B cell (primary cell): Measurements from ENCODE around the gene ABHD12B. TPM values are rescaled to one million over a fixed set of nuclear protein-coding genes. Genes with fewer than 3 reads are reported as not detected.

Experiments
- ATAC-seq: fragments of 200-7000 bp; cut with Tn5 transposase; one replicate; pipeline ENCODE4 v1.10.0; 2021; ENCODE audit warnings: low read depth, mild to moderate bottlenecking, moderate number of reproducible peaks, moderate library complexity
- CTCF ChIA-PET: fragments of 350-600 bp; sonication (Branson Sonifier 250); formaldehyde crosslinking; loops from one replicate; lab custom pipeline; 2021; ENCODE audit warnings: antibody characterized with exemption, inconsistent platforms; lab: Charles Lee
- POLR2A ChIA-PET: fragments of 350-600 bp; sonication (Branson Sonifier 250); formaldehyde crosslinking; loops from one replicate; lab custom pipeline; 2021; ENCODE audit warnings: antibody characterized with exemption; lab: Charles Lee
- DNase-seq: peaks from one replicate; pipeline ENCODE4 v3.0.0; 2013
- H2AFZ ChIP-seq: 2 replicates; pipeline ENCODE4 v1.6.1; 2012; ENCODE audit warnings: mild to moderate bottlenecking, low read depth, low read length; ENCODE audit not compliant: insufficient read depth, poor library complexity, severe bottlenecking
- H3K27ac ChIP-seq, 2 donors: 1 replicate in 1 of 2; 2 replicates in 1 of 2; pipeline ENCODE4 v1.5.1; 2012 to 2013; ENCODE audit warnings: low read length in 2 of 2, mild to moderate bottlenecking in 2 of 2, moderate library complexity in 1 of 2
- H3K27me3 ChIP-seq, 4 experiments: fragments of 200-600 bp in 1 of 4; sonication (generic) in 1 of 4; replicated peaks in 1 of 4; 1 replicate in 2 of 4; 2 replicates in 2 of 4; pipeline versions ENCODE4 v1.6.1 to v1.7.0; 2013 to 2016; ENCODE audit warnings: low read length in 3 of 4, mild to moderate bottlenecking in 2 of 4, mixed read lengths in 1 of 4, moderate library complexity in 1 of 4; ENCODE audit not compliant: insufficient read depth in 4 of 4, control insufficient read depth in 3 of 4; ENCODE audit errors: control extremely low read depth in 1 of 4
- H3K36me3 ChIP-seq, 2 experiments: replicated peaks in 1 of 2; 1 replicate in 1 of 2; 2 replicates in 1 of 2; pipeline versions ENCODE4 v1.6.1 to v1.7.1; 2013; ENCODE audit warnings: low read length in 1 of 2; ENCODE audit not compliant: insufficient read depth in 2 of 2, control insufficient read depth in 1 of 2; ENCODE audit errors: control extremely low read depth in 1 of 2, extremely low read depth in 1 of 2
- H3K4me1 ChIP-seq, 2 donors: fragments of 200-600 bp in 1 of 2; sonication (generic) in 1 of 2; 1 replicate in 1 of 2; 2 replicates in 1 of 2; pipeline versions ENCODE4 v1.5.1 to v1.6.1; 2013 to 2017; ENCODE audit warnings: low read length in 2 of 2; ENCODE audit not compliant: control insufficient read depth in 2 of 2, insufficient read depth in 2 of 2
- H3K4me2 ChIP-seq: replicated peaks from 2 replicates; pipeline ENCODE3; 2012; ENCODE audit warnings: mild to moderate bottlenecking, low read depth, low read length; ENCODE audit not compliant: poor library complexity, severe bottlenecking
- H3K4me3 ChIP-seq, 5 experiments: fragments of 200-600 bp in 1 of 5; sonication (generic) in 1 of 5; 1 replicate in 3 of 5; 2 replicates in 2 of 5; pipeline versions ENCODE4 v1.5.1 to v1.7.0; 2011 to 2016; ENCODE audit warnings: low read length in 4 of 5, mild to moderate bottlenecking in 4 of 5, low read depth in 2 of 5, control low read depth in 1 of 5, moderate library complexity in 1 of 5; ENCODE audit not compliant: insufficient read depth in 1 of 5; ENCODE audit errors: control extremely low read depth in 1 of 5, extremely low read depth in 1 of 5
- H3K79me2 ChIP-seq: fragments of 200-600 bp; sonication (generic); one replicate; pipeline ENCODE4 v1.6.0; 2016; ENCODE audit warnings: low read length; ENCODE audit not compliant: control insufficient read depth, insufficient read depth
- H3K9ac ChIP-seq: fragments of 200-600 bp; sonication (generic); 2 replicates; pipeline ENCODE4 v1.6.1; 2017; ENCODE audit warnings: mild to moderate bottlenecking, low read length, moderate library complexity
- H3K9me3 ChIP-seq, 3 donors: one replicate each; pipeline versions ENCODE4 v1.6.1 to v1.7.1; 2013; ENCODE audit warnings: low read length in 2 of 3; ENCODE audit not compliant: control insufficient read depth in 2 of 3, insufficient read depth in 1 of 3; ENCODE audit errors: control extremely low read depth in 1 of 3
- H4K20me1 ChIP-seq: 2 replicates; pipeline ENCODE4 v1.6.0; 2012; ENCODE audit warnings: mild to moderate bottlenecking, low read length; ENCODE audit not compliant: insufficient read depth, control insufficient read depth, poor library complexity, severe bottlenecking
- H3K27ac Mint-ChIP-seq: one replicate; pipeline ENCODE4 v1.8.0; 2021; ENCODE audit warnings: mixed read lengths
- H3K27me3 Mint-ChIP-seq: one replicate; pipeline ENCODE4 v1.8.0; 2021; ENCODE audit warnings: mixed read lengths
- H3K4me1 Mint-ChIP-seq: one replicate; pipeline ENCODE4 v1.8.0; 2021; ENCODE audit warnings: mixed read lengths
- H3K4me3 Mint-ChIP-seq: one replicate; pipeline ENCODE4 v1.8.0; 2021; ENCODE audit warnings: mixed read lengths
- H3K9me3 Mint-ChIP-seq: one replicate; pipeline ENCODE4 v1.8.0; 2022; ENCODE audit warnings: mixed read lengths; ENCODE audit not compliant: insufficient read depth
- CTCF ChIP-seq: fragments of 200-600 bp; IDR thresholded peaks from one replicate; pipeline ENCODE4 v1.8.0; 2022; ENCODE audit warnings: antibody characterized with exemption, mild to moderate bottlenecking
- EZH2 ChIP-seq: IDR thresholded peaks from 2 replicates; pipeline ENCODE4 v1.6.1; 2012; ENCODE audit warnings: borderline replicate concordance, low read depth, mild to moderate bottlenecking, moderate library complexity, low read length; ENCODE audit not compliant: insufficient read depth, poor library complexity, severe bottlenecking
- WGBS: methylation state at CpG from one replicate; pipeline ENCODE4 v1.1.5; 2013; ENCODE audit warnings: missing lambda C conversion rate; ENCODE audit not compliant: insufficient coverage; 5-methylcytosine and 5-hydroxymethylcytosine counted together
- intact Hi-C: fragments of 100-400 bp; cut with micrococcal nuclease; formaldehyde crosslinking; loops from one replicate; pipeline ENCODE4 v1.10.0; 2022
- polyA plus RNA-seq: library from polyadenylated mRNA; depleted of rRNA; stranded (reverse); fragments of >200 nt; gene quantifications from 2 replicates; pipeline ENCODE4 v1.2.3, GENCODE V29; 2012
- total RNA-seq, 2 donors: library from RNA; stranded (reverse); fragments of 120-200 nt in 1 of 2; gene quantifications; 1 replicate in 1 of 2; 2 replicates in 1 of 2; pipeline versions ENCODE4 v1.2.3 to v1.2.4, GENCODE V29; 2013 to 2022

The ABHD12B gene
- total and polyA plus RNA-seq, 2 donors (not counting 1 experiment from before 2014, with no cell fraction given), result not detected

DNA sequence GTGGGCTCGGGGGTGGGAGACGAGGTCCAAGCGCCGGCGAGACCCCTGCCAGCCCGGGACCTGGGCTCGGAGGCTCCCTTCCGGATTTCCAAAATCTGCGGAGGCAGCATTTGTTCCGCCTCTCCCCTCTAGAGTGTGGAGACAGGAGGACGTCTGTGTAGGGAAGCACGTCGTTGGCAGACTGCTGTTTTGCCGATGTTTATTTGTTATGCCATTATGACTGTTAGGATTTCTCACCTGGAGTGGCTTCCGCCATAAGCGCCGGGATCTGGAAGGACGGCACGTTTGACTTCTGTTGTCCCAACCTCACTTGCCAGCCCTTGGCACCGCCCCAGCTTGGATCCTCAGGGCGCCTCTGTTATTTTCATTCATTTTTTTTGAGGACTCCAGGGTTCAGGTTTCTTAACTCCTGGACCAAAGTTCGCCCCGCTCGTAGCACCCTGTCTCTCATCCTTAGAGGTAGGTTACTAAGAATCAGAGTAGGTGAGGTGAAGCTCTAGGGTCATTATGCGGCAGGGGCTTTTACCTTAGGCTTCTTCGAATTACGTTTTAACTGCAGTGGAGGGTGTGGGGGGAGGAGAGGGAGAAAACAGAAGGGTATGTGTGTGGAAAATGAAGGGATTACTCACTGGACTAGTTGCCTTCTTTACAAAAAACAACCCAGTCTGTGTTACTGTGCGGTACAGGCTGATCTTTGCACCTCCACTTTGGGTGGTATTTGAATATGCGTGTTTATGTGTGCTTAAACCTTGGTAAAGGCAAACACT lies 73.0 kb downstream of the ABHD12B start:
- intact Hi-C loops, result no loop called here

More for the DNA sequence above, 73.0 kb downstream of the ABHD12B start:
- DNase-seq (peak; percentile 16), ATAC-seq (peak; percentile 19)
- peak overlapping the region; percentile 44 to 76 (median 66) for H3K4me3 ChIP-seq
- H3K36me3 ChIP-seq, result no peaks in the 10 kb centered on the region
- H4K20me1 ChIP-seq, result no peaks in the 10 kb centered on the region
- peak overlapping the region; percentile 84 for H3K9ac ChIP-seq
- no peak overlapping the region for H3K27ac Mint-ChIP-seq
- WGBS, result 8% methylated on average over 24 of the region's 29 CpGs
- H3K27ac ChIP-seq, result no peak overlapping the region
- H2AFZ ChIP-seq, result peak overlapping the region; percentile 79
- H3K9me3 ChIP-seq, result peaks cover 0 to 12% (median 0%) of the 10 kb centered on the region in 3 donors
- H3K4me1 ChIP-seq, result peaks cover 18 to 20% of the 10 kb centered on the region in 2 donors
- ChIA-PET POLR2A (no interaction called here), CTCF (interaction anchor here (0.5 to 1.1 kb wide), 2 partner anchors 84 to 504 kb away, joined by 3 read pairs; no protein-coding TSS in a partner anchor)
- H3K4me2 ChIP-seq, result peak overlapping the region; percentile 99
- no peaks in the 10 kb centered on the region for H3K79me2 ChIP-seq
- H3K9me3 Mint-ChIP-seq, result no peaks in the 10 kb centered on the region
- H3K4me1 Mint-ChIP-seq, result peaks cover 17% of the 10 kb centered on the region
- peaks cover 0 to 35% (median 25%) of the 10 kb centered on the region in 4 experiments for H3K27me3 ChIP-seq
- peaks cover 44% of the 10 kb centered on the region for H3K27me3 Mint-ChIP-seq
- TF ChIP-seq EZH2 (no peak), CTCF (no peak)
- H3K4me3 Mint-ChIP-seq, result peak overlapping the region; percentile 91
